CD4-positive, alpha-beta T cell treated with Interleukin-12 subunit alpha and Interleukin-12 subunit beta, for 1 hour (primary cell): Measurements from ENCODE around the gene SYNPO2L.

ENCODE experiments used
- DNase-seq: peaks from one replicate; pipeline ENCODE4 v3.0.0-alpha.2; 2020

Gene SYNPO2L

DNA sequence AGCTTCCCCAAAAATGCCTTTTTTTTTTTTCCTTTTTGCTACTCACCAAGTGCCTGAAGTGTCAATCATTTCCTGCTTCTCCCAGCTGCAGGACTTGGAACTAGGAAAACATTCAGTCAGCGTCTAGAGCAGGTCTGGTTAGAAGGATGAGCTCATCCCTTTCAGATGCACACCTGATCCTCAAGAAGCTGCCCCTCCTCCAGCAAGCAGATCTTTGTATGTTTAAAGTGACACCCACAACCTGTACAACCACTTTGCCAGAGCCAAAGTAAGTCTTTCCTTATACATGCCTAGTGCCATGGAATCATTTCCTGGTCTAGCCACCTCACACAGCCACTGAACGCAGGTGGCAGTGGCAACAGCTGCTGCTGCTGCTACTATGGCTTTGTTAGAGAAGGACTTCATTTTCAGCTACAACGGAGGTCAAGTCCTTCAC lies 54.3 kb downstream of the SYNPO2L start:
- DNase-seq: no peak

DNA sequence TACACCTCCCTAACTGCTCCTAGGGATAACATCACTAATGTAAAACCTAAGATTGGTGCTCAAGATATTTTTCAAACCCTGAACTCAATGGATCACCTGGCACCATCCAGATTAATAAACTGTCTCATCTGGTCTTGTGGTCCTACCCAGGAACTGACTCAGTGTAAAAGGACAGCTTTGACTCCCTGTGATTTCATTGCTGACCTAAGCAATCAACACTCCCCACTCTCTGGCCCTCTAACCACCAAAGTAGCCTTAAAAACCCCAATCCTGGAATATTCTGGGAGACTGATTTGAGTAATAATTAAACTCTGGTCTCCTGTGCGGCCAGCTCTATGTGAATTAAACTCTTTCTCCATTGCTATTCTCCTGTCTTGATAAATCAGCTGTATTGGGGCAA lies 58.5 kb downstream of the SYNPO2L start:
- DNase-seq: no peak
